ENCODE results near the gene NCKAP5.

DNA sequence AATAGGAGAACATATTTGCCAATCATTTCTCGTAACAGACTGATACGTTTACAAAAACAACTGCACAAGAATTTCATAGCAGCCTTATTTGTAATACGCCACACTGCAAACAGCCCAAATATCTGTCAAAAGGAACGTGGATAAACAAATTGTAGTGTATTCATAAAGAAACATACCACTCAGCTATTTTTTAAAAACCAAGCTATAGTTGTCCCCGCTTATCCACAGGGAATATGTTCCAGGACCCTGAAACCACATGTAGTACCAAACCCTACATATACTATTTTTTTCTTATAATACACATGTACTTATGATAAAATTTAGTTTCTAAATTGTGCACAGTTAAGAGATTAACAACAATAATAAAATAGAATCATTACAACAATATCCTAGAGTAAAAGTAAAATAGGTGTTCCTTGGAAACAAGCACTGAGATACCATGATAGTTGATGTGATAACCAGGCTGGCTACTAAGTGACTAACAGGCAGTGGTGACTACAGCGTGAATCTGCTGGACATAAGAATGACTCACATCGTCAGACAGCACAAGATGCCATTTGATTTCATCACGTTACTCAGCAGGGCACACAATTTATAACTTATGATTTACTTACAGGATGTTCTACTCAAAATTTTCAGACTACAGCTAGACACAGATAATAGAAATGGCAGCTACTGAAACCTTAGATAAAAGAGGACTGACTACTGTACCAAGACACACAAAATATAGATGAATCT lies 367.4 kb downstream of the NCKAP5 start:
- no peak for TF ChIP-seq YY1 (IDR thresholded peaks at IDR 0.05; ENCODE audit: insufficient read depth, insufficient read length)
- TF ChIP-seq SUZ12 (IDR thresholded peaks at IDR 0.05; ENCODE audit: extremely low read depth, insufficient read depth, insufficient read length), result no peak

Data from NT2/D1 (cell line).